GM20431 (cell line): ENCODE measurements around the gene PPP1R14C.
"Not testable (repeated sequence)": the region's sequence is repeated elsewhere in the genome, so short reads cannot be mapped to it uniquely, and the experiment has no call there.

Experiments used
- in situ Hi-C: fragments of 300-500 bp; cut with MseI, MboI; formaldehyde crosslinking; loops from one replicate; pipeline ENCODE4 v1.15.0; 2020; ENCODE audit warnings: low sequenced_read_pairs; ENCODE audit not compliant: unreplicated experiment

The PPP1R14C gene

GRCh38 chr6:150159757-150160156 is 16.9 kb downstream of the PPP1R14C start:
- in situ Hi-C loops = no loop called here

GRCh38 chr6:150163970-150164369 is 21.1 kb downstream of the PPP1R14C start:
- in situ Hi-C loops = no loop called here

- in situ Hi-C loops = no loop called here
These were observed 22.3 kb downstream of the PPP1R14C start for GRCh38 chr6:150165020-150165702.

GRCh38 chr6:150167479-150167873 is 24.6 kb downstream of the PPP1R14C start:
- in situ Hi-C loops = no loop called here

GRCh38 chr6:150169181-150169580 is 26.3 kb downstream of the PPP1R14C start:
- in situ Hi-C loops = no loop called here

- in situ Hi-C loops = no loop called here
These were observed 26.8 kb downstream of the PPP1R14C start for GRCh38 chr6:150169609-150170008.

GRCh38 chr6:150172929-150173328 is 30.1 kb downstream of the PPP1R14C start:
- in situ Hi-C loops = no loop called here

- in situ Hi-C loops = no loop called here
These were observed 32.8 kb downstream of the PPP1R14C start for GRCh38 chr6:150175586-150176151.

- in situ Hi-C loops = no loop called here
These were observed 33.3 kb downstream of the PPP1R14C start for GRCh38 chr6:150176152-150176551.

GRCh38 chr6:150176659-150177058 is 33.8 kb downstream of the PPP1R14C start:
- in situ Hi-C loops = no loop called here

- in situ Hi-C loops = no loop called here
These were observed 34.6 kb downstream of the PPP1R14C start for GRCh38 chr6:150177259-150177951.

- in situ Hi-C loops = no loop called here
These were observed 35.2 kb downstream of the PPP1R14C start for GRCh38 chr6:150177952-150178520.

- in situ Hi-C loops = no loop called here
These were observed 36.2 kb downstream of the PPP1R14C start for GRCh38 chr6:150179030-150179429.

GRCh38 chr6:150179907-150180424 is 37.1 kb downstream of the PPP1R14C start:
- in situ Hi-C loops = not testable (repeated sequence)

- in situ Hi-C loops = no loop called here
These were observed 37.7 kb downstream of the PPP1R14C start for GRCh38 chr6:150180517-150180916.

- in situ Hi-C loops = no loop called here
These were observed 39.7 kb downstream of the PPP1R14C start for GRCh38 chr6:150182460-150183078.

- in situ Hi-C loops = no loop called here
These were observed 40.3 kb downstream of the PPP1R14C start for GRCh38 chr6:150183105-150183504.

- in situ Hi-C loops = no loop called here
These were observed 41.1 kb downstream of the PPP1R14C start for GRCh38 chr6:150183966-150184365.

- in situ Hi-C loops = no loop called here
These were observed 42.2 kb downstream of the PPP1R14C start for GRCh38 chr6:150184850-150185731.
